HG02885 (cell line): ENCODE measurements around the gene ABLIM3.

Experiments used
- ATAC-seq: cut with Tn5 transposase; IDR thresholded peaks from one replicate; pipeline ENCODE4 v1.9.1; 2021; ENCODE audit warnings: mild to moderate bottlenecking; ENCODE audit not compliant: unreplicated experiment, poor library complexity

Gene ABLIM3

GRCh38 chr5:149273950-149274349, 132.7 kb downstream of the ABLIM3 start:
- no peak for ATAC-seq

- ATAC-seq: no peak
Measured at GRCh38 chr5:149274939-149275338, 133.6 kb downstream of the ABLIM3 start.

GRCh38 chr5:149277801-149278200, 136.5 kb downstream of the ABLIM3 start:
- no peak for ATAC-seq

GRCh38 chr5:149278451-149279210, 137.3 kb downstream of the ABLIM3 start:
- ATAC-seq: no peak

- ATAC-seq: no peak
Measured at GRCh38 chr5:149279661-149280060, 138.4 kb downstream of the ABLIM3 start.

GRCh38 chr5:149280124-149280523, 138.8 kb downstream of the ABLIM3 start:
- ATAC-seq: no peak

- no peak for ATAC-seq
Measured at GRCh38 chr5:149280802-149281201, 139.5 kb downstream of the ABLIM3 start.

- no peak for ATAC-seq
Measured at GRCh38 chr5:149282027-149282965, 141.0 kb downstream of the ABLIM3 start.

GRCh38 chr5:149282966-149283332, 141.7 kb downstream of the ABLIM3 start:
- no peak for ATAC-seq

GRCh38 chr5:149283626-149284480, 142.6 kb downstream of the ABLIM3 start:
- ATAC-seq: no peak

GRCh38 chr5:149284501-149284900, 143.2 kb downstream of the ABLIM3 start:
- ATAC-seq: no peak

- no peak for ATAC-seq
Measured at GRCh38 chr5:149285153-149285552, 143.9 kb downstream of the ABLIM3 start.

- no peak for ATAC-seq
Measured at GRCh38 chr5:149288436-149288835, 147.1 kb downstream of the ABLIM3 start.

- ATAC-seq: no peak
Measured at GRCh38 chr5:149289301-149289700, 148.0 kb downstream of the ABLIM3 start.

GRCh38 chr5:149294872-149295829, 153.9 kb downstream of the ABLIM3 start:
- ATAC-seq: no peak

GRCh38 chr5:149297340-149298025, 156.2 kb downstream of the ABLIM3 start:
- ATAC-seq: no peak

GRCh38 chr5:149298163-149298562, 156.9 kb downstream of the ABLIM3 start:
- ATAC-seq: no peak

- ATAC-seq: no peak
Measured at GRCh38 chr5:149298842-149299404, 157.6 kb downstream of the ABLIM3 start.
